Measurements from ENCODE around the gene MRPL40.
"Not testable (repeated sequence)": the region's sequence is repeated elsewhere in the genome, so short reads cannot be mapped to it uniquely, and the experiment has no call there.

The MRPL40 gene

DNA sequence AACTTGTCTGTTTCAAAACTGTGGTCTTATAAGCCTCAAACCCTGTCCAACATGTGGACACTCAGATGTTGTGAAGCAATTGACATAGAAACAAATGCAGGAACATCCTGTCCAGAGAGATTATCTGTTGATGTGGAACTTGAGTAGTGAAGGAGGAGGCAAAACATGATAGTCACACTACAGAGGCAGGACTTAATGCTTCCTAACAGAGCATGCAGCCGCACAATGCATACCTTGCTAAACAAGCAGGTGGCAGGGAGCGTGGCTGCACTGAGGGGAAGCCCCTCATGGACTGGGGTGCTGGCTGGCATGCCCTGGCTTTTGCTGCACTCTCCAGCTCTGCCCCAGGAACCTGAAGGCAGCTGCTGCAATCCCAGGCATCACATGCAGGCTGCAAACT, 9.8 kb downstream of the MRPL40 start:
- DNase-seq (ENCODE audit: low read depth): no peak

DNA sequence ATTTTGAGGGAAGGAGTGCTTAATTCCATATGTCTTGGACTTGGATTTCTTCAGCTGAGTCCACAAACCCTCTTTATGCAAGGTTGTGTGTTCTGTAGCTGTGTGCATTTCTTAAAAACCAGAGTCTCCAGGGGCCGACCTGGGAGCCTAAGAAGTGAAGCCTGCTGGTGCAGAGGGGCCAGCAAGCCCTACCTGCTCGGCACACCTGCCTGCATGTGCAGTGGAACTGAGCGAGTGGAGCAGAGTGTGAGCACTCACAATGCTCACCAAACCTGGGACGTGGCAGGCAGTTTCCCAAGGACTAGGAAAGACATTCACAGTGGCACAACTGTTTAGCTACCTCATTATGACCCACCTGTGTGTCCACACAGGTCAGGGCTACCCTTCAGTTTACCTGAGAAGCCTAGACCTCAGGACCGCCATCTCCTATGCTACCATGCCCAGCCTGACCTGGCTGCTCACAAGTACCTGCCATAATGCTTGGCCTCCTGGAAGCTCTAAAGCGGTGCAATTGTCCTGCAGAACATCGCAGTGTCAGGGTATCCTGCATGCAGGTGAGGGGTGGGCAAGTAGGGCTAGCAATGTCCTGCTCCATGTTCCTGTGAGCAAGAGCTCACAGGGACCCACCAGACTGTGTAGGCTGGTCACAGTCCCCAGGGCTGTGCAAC, 11.3 kb downstream of the MRPL40 start:
- no peak for DNase-seq (ENCODE audit: low read depth)

DNA sequence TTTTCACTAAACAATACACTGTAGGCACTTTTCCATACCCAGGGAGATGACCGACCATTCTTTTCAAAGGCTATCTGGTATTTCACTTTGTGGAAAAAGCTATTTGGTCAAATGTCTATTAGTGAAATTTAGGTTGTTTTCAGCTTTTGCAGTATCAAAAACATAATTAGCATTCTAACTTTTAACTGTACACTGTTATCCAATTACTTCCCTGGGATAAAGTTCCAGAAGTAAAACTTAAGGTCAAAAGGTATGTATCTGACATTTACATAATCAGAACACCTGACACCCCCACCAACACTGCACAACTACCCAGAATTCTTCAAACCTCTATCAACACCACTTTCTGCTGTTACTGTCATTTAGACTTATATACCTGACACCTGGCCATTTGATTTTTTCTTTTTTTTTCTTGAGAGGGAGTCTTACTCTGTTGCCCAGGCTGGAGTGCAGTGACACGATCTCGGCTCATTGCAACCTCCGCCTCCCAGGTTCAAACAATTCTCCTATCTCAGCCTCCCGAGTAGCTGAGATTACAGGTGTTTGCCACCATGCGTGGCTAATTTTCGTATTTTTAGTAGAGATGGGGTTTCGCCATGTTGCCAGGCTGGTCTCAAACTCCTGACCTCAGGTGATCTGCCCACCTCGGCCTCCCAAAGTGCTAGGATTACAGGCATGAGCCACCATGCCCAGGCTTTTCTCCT, 13.1 kb downstream of the MRPL40 start:
- not testable (repeated sequence) for DNase-seq (ENCODE audit: low read depth)

DNA sequence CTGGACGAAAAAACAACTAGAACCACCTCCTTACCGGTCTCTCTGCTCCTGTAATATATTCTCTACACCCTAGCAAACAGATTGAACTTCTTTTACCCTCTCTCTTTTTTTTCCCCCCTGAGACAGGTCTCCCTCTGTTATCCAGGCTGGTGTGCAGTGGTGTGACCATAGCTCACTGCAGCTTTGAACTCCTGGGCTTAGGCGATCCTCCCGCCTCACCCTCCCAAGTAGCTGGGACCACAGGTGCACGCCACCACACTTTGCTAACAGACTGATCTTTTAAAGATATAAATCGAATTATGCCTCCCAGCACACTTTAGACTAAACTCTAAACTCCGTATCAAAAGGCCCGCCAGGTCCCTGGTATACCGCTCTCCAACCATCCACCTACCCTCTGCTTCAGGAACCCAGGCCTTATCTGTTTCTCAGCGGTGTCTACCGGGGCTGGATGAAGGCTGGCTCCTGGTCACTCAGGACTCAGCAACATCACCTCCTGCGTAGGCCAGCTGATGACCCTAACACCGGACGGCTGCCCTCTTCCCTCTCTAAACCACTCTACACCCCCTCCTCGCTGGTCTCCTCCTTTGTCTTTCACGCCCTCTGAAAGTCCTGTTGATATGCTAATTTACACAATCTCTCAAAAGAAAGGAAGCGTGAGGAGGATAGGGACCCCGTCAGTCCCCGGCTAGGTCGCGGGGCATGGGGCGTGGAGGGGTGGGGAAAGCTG, 14.4 kb downstream of the MRPL40 start:
- no peak for DNase-seq (ENCODE audit: low read depth)

DNA sequence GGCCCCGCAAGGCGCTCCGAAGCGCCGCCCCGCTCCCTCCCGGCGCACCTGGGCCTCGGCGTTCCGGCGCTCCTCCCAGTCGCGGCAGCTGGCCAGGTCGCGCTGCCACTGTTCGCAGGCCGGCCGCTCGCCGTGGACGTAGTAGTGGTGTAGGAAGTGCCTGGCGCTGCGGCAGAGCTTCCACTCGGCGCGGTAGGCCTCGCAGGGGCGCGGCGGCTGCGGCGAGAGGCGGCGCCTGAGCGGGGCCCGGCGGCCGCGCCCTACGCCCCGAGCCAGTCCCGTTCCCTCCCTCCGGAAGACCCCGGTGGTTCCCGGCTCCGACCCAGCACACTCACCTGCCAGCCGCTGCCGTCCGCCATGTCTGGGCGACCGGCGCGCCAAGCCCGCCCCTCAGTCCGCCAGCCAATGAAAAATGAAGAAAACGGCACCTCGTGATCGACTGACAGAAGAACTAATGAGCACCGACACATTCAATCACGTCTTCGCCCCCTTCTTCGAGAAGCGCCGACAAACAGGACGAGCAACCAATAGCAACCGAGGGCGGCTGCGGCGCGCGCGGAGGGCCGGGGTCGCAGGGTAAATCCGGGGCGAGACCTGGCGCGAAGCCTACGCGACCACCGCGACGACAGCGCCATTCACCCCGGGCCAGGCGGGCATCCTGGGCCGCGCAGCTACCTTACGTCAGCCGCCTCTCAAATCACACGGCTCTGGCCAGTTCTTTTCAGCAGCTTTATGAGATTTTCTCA, 15.2 kb downstream of the MRPL40 start, which contains the start of gene C22orf39:
Gene C22orf39, minus strand, starts transcription at position 382 of the 746 bp plus-strand sequence. Its CDS starts 23 bp downstream, at position 359.
- peak; percentile 78 for DNase-seq (ENCODE audit: low read depth)

DNA sequence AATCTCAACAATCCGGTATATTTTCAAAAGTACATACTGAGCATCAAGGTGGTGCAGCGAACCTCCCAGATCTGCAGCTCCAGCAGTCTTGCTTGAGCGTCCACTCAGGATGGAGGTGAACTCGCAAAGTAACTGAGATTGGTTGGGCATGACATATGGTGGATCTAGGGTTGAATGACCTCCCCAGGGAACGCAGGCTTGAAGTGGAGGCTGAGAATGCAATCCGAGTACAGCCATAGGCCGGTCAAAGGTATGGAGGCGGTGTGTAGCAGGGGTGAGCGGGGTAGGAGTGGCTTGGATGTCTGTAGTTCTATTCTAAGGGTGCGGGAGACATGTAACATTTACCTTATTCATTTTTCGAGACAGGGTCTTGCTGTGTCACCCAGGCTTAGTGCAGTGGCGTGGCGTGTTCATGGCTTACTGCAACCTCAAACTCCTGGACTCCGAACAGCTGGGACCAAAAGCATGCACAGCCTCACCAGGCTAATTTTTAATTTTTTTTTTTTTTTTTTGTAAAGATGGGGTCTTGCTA, 15.8 kb downstream of the MRPL40 start:
- DNase-seq (ENCODE audit: low read depth): no peak

DNA sequence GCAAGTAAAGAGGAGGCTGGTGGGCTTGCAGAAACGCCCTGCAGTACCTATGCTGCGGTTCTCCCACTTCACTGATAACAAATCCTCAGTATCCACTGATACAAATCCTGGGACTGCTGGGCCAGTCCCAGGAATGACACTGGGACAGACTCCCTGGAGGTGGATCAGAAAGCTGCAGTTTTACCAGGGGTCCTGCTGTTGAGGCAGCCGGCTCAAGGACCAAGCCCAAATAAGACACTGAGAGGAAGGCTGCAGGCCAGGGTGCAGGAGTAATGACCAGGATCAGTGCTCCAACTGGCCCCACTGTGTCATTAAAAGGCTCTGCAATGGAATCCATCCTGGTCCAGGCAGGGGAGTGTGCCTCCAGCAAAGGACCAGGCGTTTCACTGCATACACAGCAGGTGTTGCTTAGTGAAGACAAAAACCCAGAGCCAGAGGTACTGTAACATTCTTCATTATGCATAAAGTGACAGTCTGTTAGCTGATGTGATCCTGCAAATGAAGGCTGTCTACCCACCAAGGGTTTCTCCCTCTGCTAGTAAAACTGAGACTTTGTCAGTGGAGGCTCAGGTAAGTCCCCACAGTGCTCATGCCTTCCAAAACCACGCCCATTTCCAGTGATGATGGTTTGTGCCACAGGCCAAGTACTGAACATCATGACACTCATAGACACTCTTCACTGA, 16.5 kb downstream of the MRPL40 start:
- DNase-seq (ENCODE audit: low read depth): no peak

DNA sequence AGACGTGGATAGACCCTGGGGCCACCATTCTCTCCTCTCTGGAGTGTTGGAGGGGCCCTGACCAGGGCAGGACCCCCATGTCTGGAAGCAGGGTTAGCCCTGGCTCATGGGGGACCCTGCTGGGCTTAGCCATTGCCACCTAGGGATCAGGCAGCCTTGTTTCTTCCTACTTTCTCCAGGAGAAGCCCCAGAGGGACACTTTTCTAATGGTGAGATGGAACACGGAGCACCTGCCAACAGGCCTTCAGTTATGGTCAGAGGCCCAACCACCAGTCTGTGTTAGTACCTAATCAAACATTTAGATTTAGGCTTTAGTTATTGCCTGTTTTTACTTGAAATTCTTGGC, 17.1 kb downstream of the MRPL40 start:
- DNase-seq (ENCODE audit: low read depth): no peak

DNA sequence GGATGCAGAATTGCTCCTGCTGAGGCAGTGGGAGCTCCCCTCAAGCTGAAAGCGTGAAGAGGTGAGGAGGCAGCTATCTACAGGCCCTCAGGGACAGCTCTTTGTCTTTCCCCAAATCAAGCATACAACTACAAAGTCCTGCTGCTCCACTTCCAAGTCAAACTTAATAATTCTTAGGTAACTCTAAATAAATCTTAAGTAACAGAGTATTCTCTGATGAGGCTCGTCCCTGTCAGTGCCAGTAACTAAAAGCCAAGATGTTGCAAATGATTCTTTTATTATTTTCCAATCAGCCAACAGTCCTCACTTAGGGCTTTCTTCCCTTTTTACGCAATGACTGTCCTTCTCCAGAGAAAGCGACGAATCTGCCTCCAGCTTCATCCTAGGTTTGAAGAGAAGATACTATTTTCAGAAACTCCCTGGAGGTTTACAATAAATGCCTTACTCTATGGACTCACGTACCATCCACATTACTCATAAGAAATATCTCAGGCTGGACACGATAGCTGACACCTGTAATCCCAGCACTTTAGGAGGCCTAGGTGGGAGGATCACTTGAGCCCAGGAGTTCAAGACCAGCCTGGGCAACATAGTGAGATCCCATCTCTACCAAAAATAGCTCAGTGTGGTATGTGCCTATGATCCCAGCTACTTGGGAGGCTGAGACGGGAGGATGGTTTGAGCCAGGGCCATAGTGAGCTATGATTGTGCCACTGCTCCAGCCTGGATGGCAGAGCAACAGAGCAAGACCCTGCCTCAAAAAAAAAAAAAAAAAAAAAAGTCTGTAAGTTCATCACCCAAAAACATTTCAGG, 18.2 kb downstream of the MRPL40 start:
- DNase-seq (ENCODE audit: low read depth): no peak

DNA sequence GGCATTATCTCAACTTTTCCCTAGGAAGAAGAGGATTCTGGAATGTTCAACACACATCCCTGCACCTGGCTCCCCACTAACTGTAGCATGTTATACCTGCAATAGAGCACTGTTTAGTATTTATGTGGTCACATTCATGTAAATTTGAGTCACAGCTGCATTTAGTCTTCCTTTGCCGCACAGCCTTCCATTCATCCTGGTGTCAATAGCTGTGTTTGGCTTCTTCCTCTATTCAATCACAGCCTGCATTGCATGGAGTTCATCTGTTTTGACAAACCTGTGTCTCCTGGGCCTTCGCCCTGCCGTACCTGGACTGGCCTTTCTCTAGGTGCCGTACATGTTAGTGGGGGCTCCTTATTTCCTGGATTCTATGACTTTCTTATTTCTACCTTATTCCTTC, 19.2 kb downstream of the MRPL40 start:
- DNase-seq (ENCODE audit: low read depth): no peak

DNA sequence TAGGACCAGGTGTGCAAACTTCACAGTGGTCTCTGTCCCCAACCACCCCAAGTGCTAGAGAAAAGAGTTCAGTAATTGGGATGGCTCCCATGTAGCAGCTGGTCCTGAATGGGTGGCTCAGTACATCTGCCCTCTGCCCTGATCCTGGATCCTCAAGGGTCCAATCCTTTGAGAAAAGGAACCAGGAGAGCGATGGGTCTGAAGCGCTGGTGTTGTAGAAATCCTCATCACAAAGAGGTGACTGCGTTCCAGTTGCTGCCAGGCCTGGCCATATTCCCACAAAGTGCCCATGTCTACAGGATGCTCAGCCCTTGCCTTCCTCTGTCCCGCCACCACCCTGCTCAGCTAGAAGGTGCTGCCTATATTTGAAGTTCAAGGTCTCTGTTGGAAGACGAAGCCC, 21.4 kb downstream of the MRPL40 start:
- no peak for DNase-seq (ENCODE audit: low read depth)

DNA sequence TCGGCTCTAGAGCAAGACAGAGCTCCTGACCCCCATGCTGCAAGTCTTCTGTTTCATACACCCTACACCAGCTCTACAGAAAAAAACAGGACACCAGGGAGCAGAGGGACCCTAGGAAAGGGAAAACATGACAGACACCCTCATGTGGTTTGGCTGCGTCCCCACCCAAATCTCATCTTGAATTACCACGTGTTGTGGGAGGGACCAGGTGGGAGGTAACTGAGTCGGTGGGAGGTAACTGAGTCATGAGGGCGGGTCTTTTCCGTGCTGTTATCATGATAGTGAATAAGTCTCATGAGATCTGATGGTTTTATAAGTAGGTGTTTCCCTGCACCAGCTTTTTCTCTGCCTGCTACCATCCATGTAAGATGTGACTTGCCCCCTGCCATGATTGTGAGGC, 21.8 kb downstream of the MRPL40 start:
- DNase-seq (ENCODE audit: low read depth): no peak

DNA sequence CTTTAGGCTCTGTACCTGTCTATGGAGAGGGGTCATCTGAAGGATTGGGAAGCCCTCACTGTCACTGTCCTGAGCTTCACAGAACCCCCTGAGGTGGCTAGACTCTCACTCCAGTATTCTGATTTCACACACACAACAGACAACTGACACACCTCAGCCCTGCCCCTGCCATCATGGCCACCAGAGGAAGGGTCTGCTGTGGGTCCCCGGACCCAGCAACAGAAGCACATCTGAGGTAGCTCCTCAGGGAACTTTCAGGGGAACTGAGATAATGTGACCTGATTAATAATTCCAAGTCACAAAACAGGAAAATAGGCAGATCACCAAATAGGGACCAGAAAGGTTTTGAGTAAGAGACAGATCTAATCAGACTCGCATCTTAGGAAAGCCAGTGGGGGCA, 22.7 kb downstream of the MRPL40 start:
- DNase-seq (ENCODE audit: low read depth): no peak

DNA sequence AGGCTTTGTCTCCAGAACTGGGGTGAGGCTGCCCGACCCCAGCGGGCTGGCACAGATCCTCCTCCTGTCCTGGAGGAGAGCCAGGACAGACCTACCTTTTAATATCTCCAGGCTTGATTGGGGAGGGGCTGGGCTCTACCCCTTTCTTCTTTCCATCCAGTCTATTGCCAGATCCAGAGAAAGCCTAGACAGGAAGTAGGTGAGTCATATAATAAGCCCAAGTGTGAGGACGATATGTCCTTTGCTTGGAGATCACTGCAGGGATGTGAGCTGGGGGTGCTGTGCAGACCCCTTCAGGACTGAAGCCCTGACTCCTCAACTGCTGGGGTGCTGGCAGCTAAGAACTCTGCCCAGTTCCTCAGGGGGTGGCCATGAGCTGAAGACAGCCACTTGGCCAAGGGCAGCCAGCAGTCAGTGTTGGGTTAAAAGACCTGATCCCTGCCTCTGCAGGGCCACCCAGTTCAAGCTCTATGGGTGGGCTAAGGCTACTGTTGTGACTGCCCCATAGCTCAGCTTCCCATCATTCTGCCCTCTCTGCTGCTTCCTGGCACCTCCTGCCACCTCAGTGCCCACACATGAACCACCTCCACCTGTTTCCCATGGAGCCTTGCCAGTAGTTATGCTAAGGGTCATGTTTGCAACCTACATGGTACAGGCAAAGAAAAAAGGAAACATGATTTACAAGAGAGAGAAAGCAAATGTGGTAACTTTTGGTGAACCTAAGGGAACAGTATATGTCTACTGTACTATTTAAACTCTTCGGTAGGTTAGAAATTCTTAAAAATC, 23.4 kb downstream of the MRPL40 start:
- DNase-seq (ENCODE audit: low read depth): no peak

DNA sequence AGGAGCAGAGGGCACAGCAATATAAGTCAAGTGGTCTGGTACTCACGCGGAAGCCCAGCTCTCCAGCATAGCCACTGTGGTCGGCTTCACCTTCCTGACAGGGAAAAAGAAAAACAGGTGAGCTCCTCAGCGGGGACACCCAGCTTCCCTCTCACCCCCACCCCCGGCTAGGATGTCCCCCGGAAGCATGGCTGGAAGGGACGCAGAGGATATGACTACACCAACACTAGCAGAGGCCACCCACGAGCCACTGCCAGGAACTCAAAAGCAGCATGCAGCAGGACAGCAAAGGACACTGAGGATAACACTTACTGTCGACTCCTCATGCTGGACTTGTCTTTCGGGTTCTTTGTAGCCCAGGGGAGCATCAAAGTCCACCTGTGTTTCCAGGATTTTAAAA, 24.2 kb downstream of the MRPL40 start:
- DNase-seq (ENCODE audit: low read depth): no peak

DNA sequence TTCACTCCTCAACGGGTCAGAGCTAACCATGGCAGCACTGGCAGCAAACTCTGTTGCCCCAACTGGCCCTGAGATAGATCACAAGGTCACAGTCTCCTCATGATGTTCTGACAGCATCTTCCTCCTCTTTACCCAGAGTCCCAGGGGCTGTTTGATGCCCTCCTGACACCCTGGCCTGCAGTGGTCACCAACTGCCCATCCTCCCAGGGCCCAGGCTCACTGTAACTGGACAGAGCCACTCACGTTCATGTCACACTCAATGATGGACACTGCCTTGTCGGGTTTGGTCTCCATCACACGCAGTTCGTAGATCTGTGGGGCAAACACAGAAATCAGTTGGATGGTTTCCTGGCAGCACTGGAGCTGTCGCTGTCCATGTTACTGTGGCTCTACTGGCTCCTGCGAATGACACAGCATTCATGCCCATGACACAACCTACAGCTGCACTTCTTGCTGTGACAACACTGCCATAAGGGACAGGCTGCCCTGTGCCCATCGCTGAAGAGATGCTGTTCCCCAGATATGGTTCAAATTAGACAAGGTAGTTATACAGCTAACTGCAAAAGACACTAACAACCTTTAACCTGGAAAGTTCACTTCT, 25.6 kb downstream of the MRPL40 start:
- DNase-seq (ENCODE audit: low read depth): no peak

DNA sequence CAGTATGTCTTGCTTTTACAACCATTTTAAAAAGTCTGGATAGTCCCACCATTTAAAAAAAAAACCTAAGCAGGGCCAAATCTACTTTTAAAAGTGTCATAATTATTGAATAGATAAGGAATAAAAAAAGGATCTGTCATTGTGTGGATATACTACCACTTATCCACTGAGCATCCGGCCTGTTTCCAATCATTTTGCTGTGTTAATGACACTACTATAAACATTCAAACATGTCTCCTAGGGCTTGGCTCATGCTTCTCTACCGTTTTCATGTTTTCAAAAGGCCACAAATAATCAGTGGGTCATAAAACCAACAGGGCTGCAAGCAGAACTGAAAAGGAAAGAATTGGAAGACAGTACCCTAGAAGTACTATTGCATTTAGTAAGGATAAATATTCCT, 27.7 kb downstream of the MRPL40 start:
- DNase-seq (ENCODE audit: low read depth): no peak

DNA sequence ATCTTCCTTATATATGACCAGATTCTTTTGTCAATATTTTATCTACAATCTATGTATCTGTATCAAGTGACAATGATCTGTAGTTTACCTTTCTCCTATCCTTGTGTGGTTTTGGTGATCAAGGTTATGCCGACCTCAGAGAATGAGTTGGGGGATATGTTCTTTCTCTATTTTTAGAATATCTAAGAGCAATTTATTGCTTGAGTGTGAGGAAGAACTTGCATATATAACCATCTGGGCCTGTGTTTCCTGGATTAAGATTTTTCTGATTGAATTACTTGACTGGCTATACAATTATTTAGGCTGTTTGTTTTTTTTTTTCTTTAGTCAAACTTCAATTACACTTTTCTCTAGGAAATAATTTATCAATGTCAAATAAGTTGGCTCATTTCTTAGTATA, 29.2 kb downstream of the MRPL40 start:
- no peak for DNase-seq (ENCODE audit: low read depth)

DNA sequence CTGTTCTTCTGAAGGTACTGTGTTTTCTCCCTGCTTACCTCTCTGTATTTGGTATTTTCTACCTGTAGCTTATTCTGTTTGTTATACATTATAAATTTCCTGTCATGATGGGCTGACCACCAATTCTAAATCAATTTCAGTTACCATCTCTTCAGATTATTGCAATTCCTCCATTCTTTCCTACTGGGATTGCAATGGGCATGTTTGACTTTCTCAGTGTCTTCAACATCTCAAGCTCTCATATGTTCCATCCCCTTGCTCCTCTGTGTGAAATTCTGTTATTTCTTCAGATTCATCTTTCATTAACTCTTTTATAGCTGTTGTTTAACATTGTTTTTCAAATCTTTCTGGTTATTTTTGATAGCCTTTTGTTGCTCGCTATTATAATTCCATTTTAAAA, 30.7 kb downstream of the MRPL40 start:
- DNase-seq (ENCODE audit: low read depth): no peak
